Measurements from ENCODE around the gene ARMC9.
"Not testable (repeated sequence)": the region's sequence is repeated elsewhere in the genome, so short reads cannot be mapped to it uniquely, and the experiment has no call there.

ARMC9 gene

GRCh38 chr2:231348173-231348572 is 149.7 kb downstream of the ARMC9 start:
- no peak for TF ChIP-seq CTCF (IDR thresholded peaks at IDR 0.05; ENCODE audit: low read length, missing control alignments)
- peak; percentile 80 for DNase-seq (ENCODE audit: low read depth)

GRCh38 chr2:231348704-231349373 is 150.4 kb downstream of the ARMC9 start:
- no peak for DNase-seq (ENCODE audit: low read depth)
- no peak overlapping the region for H3K4me3 ChIP-seq (replicated peaks; ENCODE audit: low read depth, low read length)
- TF ChIP-seq CTCF (IDR thresholded peaks at IDR 0.05; ENCODE audit: low read length, missing control alignments), result no peak

More at GRCh38 chr2:231348173-231348572, 149.7 kb downstream of the ARMC9 start:
- no peak overlapping the region for H3K4me3 ChIP-seq (replicated peaks; ENCODE audit: low read depth, low read length)

- not testable (repeated sequence) for DNase-seq (ENCODE audit: low read depth); H3K4me3 ChIP-seq (replicated peaks; ENCODE audit: low read depth, low read length)
These were observed 150.9 kb downstream of the ARMC9 start for GRCh38 chr2:231349374-231349735.

GRCh38 chr2:231351648-231352047 is 153.2 kb downstream of the ARMC9 start:
- no peak for TF ChIP-seq CTCF (IDR thresholded peaks at IDR 0.05; ENCODE audit: low read length, missing control alignments)
- no peak for DNase-seq (ENCODE audit: low read depth)
- H3K4me3 ChIP-seq (replicated peaks; ENCODE audit: low read depth, low read length), result no peak overlapping the region

GRCh38 chr2:231353469-231353868 is 155.0 kb downstream of the ARMC9 start:
- TF ChIP-seq CTCF (IDR thresholded peaks at IDR 0.05; ENCODE audit: low read length, missing control alignments), result no peak
- H3K4me3 ChIP-seq (replicated peaks; ENCODE audit: low read depth, low read length), result no peak overlapping the region
- no peak for DNase-seq (ENCODE audit: low read depth)

GRCh38 chr2:231355508-231356465 is 157.4 kb downstream of the ARMC9 start:
- no peak for TF ChIP-seq CTCF (IDR thresholded peaks at IDR 0.05; ENCODE audit: low read length, missing control alignments)
- DNase-seq (ENCODE audit: low read depth), result no peak

GRCh38 chr2:231356466-231356844 is 158.0 kb downstream of the ARMC9 start:
- DNase-seq (ENCODE audit: low read depth), result no peak
- TF ChIP-seq CTCF (IDR thresholded peaks at IDR 0.05; ENCODE audit: low read length, missing control alignments), result no peak
- no peak overlapping the region for H3K4me3 ChIP-seq (replicated peaks; ENCODE audit: low read depth, low read length)

More at GRCh38 chr2:231355508-231356465, 157.4 kb downstream of the ARMC9 start:
- H3K4me3 ChIP-seq (replicated peaks; ENCODE audit: low read depth, low read length), result no peak overlapping the region

All from fibroblast of pulmonary artery (primary cell).